ENCODE data around the gene ADCY4.
A peak's percentile ranks its signal among the peaks of the same experiment; 100 is the strongest.

The ADCY4 gene

DNA sequence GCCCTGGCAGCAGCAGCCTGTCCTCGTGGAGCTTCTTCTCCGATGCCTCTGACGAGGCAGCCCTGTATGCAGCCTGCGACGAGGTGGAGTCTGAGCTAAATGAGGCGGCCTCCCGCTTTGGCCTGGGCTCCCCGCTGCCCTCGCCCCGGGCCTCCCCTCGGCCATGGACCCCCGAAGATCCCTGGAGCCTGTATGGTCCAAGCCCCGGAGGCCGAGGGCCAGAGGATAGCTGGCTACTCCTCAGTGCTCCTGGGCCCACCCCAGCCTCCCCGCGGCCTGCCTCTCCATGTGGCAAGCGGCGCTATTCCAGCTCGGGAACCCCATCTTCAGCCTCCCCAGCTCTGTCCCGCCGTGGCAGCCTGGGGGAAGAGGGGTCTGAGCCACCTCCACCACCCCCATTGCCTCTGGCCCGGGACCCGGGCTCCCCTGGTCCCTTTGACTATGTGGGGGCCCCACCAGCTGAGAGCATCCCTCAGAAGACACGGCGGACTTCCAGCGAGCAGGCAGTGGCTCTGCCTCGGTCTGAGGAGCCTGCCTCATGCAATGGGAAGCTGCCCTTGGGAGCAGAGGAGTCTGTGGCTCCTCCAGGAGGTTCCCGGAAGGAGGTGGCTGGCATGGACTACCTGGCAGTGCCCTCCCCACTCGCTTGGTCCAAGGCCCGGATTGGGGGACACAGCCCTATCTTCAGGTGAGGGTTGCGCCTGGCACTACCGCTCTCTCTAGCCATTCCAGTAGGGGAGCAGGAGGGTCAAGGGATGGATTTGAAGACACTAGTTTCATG is 35.2 kb upstream of the ADCY4 start:
- H3K4me1 ChIP-seq (ENCODE audit: insufficient read depth, low read length) = no peaks in the 10 kb centered on the region
- H3K36me3 ChIP-seq (ENCODE audit: insufficient read depth, low read length) = no peaks in the 10 kb centered on the region; the same call in 1 of the 2 replicates
- no peaks in the 10 kb centered on the region for H3K9me3 ChIP-seq (ENCODE audit: control insufficient read depth, insufficient read depth, low read length)
- H3K9ac ChIP-seq (ENCODE audit: low read depth, low read length) = no peak overlapping the region

DNA sequence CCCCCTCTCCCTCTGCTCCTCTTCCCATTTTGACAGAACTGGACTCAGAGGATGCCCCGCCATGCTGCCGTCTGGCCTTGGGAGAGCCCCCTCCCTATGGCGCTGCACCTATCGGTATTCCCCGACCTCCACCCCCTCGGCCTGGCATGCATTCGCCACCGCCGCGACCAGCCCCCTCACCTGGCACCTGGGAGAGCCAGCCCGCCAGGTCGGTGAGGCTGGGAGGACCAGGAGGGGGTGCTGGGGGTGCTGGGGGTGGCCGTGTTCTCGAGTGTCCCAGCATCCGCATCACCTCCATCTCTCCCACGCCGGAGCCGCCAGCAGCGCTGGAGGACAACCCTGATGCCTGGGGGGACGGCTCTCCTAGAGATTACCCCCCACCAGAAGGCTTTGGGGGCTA is 34.6 kb upstream of the ADCY4 start:
- no peaks in the 10 kb centered on the region for H3K9me3 ChIP-seq (ENCODE audit: control insufficient read depth, insufficient read depth, low read length)
- H3K36me3 ChIP-seq (ENCODE audit: insufficient read depth, low read length) = no peaks in the 10 kb centered on the region; the same call in 1 of the 2 replicates
- no peak overlapping the region for H3K9ac ChIP-seq (ENCODE audit: low read depth, low read length)
- no peaks in the 10 kb centered on the region for H3K4me1 ChIP-seq (ENCODE audit: insufficient read depth, low read length)

DNA sequence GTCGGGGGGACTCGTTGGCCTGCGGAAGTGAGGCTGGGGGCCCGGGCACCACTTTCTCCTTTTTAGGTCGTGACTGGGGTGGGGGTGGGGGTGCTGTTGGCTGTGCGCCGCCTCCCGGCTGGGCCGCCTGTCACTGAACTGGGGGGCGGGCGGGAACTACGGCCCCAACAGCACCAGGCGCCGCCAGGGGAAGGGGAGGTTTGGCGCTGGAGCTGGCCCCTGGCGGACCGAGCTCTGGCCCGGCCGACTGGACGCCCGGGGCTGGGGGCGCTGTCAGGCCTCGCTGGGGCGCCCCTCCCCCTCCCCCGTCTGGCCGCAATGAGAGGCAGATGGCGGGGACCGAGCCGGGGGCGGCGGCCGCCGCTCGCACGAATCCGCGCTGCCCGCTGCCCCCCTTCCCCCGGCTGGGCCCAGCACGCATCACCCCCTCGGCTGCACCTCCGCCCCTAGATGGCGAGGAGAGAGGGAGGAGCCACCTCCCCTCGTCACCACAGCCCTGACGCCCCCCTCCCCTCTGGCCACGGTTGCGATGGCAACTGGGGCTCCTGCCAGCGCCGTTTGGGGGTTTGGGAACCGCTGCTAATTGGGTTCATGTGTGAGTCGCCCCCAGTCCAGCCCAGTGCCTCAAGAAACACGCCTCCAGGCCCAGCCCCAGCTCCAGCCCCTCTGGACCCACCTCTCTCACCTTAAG is 33.8 kb upstream of the ADCY4 start:
- H3K9ac ChIP-seq (ENCODE audit: low read depth, low read length) = peak overlapping the region; percentile 92

DNA sequence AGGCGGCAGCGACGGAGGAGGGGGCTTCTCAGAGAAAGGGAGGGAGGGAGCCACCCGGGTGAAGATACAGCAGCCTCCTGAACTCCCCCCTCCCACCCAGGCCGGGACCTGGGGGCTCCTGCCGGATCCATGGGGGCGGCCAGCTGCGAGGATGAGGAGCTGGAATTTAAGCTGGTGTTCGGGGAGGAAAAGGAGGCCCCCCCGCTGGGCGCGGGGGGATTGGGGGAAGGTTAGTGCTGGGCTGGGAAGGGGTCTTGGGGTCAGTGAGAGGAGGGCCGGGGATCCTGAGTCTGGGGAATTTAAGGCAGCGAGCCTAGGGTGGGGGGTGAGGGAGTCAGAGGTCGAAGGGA is 33.3 kb upstream of the ADCY4 start:
- H3K9me3 ChIP-seq (ENCODE audit: control insufficient read depth, insufficient read depth, low read length) = no peaks in the 10 kb centered on the region
- no peaks in the 10 kb centered on the region; the same call in 1 of the 2 replicates for H3K36me3 ChIP-seq (ENCODE audit: insufficient read depth, low read length)
- no peaks in the 10 kb centered on the region for H3K4me1 ChIP-seq (ENCODE audit: insufficient read depth, low read length)
- peak overlapping the region; percentile 92 for H3K9ac ChIP-seq (ENCODE audit: low read depth, low read length)

More for the DNA sequence above, 33.8 kb upstream of the ADCY4 start:
- H3K9me3 ChIP-seq (ENCODE audit: control insufficient read depth, insufficient read depth, low read length) = no peaks in the 10 kb centered on the region
- no peaks in the 10 kb centered on the region for H3K4me1 ChIP-seq (ENCODE audit: insufficient read depth, low read length)
- no peaks in the 10 kb centered on the region; the same call in 1 of the 2 replicates for H3K36me3 ChIP-seq (ENCODE audit: insufficient read depth, low read length)

DNA sequence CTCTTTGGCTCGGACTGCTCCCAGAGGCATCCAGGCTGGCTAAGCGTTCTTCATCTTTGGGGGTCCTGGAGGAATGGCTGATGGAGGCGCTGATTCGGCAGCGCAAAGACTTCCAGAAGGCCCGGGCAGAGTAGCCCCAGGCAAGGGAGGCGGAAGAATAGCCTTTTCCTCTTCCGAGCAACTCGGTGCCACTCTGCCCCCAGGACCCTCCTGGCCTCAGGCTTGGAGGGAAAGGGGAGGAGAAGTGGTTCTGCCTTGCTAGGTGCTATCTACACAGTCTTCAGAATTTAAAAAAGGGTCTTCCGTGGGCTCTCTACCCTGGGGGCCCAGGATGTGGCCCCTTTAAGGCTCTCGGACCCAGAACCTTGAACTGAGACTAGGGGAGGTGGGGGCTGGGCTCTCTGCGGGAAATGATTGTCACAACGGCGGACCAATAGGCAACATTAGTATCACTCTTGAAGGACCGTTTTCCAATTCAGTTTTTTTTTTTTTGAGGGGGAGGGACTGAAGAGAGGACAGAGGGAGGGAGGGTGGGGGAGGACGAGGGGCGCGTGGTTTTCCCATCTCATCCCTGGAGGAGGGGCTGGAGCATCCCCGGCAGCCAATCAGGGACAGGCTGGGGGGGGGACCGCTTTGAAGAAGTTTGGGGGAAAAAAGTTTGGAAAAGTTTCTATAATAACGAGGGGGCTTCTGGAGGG is 32.8 kb upstream of the ADCY4 start, which contains the start of gene NFATC4:
Gene NFATC4, plus strand, starts transcription at position 671 of the 698 bp plus-strand sequence. CDS start 157 bp downstream, outside the sequence.
- Histone ChIP-seq H3K9ac (ENCODE audit: low read depth, low read length) (peak within 1 kb of the TSS; percentile 92), H3K36me3 (ENCODE audit: insufficient read depth, low read length) (no peaks in the 10 kb centered on the region; the same call in 1 of the 2 replicates), H3K9me3 (ENCODE audit: control insufficient read depth, insufficient read depth, low read length) (no peaks in the 10 kb centered on the region), H3K4me1 (ENCODE audit: insufficient read depth, low read length) (no peaks in the 10 kb centered on the region)

DNA sequence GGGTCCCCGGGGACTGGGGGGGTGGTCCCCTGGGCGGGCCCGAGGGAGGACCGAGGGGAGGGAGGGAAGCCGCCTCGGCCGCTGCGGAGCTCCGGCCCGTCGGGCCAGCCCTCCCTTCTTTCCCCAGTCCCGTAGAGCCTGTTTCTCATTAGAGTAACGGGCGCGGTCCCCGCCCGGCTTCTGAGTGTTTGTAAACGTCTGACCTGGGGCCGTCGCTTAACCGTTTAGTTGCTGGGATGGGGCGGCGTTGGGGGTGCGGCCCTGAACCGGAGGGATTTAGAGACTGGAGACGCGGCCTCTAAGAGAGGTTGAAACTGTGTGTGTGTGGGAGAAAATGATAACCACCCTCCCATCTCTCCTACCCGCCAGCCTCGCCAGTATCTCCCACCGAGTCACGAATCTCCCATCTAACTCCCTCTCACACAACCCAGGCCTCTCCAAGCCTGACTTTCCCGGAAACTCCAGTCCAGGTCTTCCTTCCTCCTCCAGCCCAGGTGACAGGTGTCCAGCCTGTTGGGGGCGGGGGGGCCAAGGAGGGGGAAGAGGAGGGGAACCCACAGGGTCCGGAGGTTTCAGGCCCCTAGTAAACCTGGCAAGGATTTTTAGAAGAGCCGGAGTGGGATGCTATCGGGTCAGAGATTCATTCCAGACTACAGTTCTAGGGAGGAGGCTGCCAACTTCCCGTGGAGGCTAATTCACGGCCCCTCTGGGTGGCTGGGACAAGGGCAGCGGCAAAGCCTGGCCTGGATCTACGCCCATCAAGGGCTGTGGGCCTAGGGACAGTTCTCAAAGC is 32.0 kb upstream of the ADCY4 start:
- no peaks in the 10 kb centered on the region for H3K36me3 ChIP-seq (ENCODE audit: insufficient read depth, low read length)
- H3K9me3 ChIP-seq (ENCODE audit: control insufficient read depth, insufficient read depth, low read length) = no peaks in the 10 kb centered on the region
- H3K9ac ChIP-seq (ENCODE audit: low read depth, low read length) = peak overlapping the region; percentile 63
- no peaks in the 10 kb centered on the region for H3K4me1 ChIP-seq (ENCODE audit: insufficient read depth, low read length)

DNA sequence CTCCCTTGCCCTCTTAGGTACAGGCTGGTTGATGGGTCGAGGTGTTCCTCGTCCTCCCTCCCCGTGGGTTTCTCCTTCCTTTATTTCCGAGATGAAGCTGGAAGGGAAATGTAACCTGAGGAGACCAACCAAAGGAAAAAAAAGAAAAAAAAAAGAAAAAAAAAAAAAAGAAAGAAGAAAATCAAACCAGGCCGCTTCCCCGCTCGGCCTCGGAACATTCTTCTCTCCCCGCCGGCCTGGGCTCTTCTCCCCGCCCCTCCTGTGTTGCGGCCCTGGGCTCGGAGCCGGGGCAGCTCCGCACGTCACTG is 31.5 kb upstream of the ADCY4 start:
- Histone ChIP-seq H3K9me3 (ENCODE audit: control insufficient read depth, insufficient read depth, low read length) (no peaks in the 10 kb centered on the region), H3K36me3 (ENCODE audit: insufficient read depth, low read length) (no peaks in the 10 kb centered on the region), H3K4me1 (ENCODE audit: insufficient read depth, low read length) (no peaks in the 10 kb centered on the region), H3K9ac (ENCODE audit: low read depth, low read length) (peak overlapping the region; percentile 63; the same call in 1 of the 2 replicates)

DNA sequence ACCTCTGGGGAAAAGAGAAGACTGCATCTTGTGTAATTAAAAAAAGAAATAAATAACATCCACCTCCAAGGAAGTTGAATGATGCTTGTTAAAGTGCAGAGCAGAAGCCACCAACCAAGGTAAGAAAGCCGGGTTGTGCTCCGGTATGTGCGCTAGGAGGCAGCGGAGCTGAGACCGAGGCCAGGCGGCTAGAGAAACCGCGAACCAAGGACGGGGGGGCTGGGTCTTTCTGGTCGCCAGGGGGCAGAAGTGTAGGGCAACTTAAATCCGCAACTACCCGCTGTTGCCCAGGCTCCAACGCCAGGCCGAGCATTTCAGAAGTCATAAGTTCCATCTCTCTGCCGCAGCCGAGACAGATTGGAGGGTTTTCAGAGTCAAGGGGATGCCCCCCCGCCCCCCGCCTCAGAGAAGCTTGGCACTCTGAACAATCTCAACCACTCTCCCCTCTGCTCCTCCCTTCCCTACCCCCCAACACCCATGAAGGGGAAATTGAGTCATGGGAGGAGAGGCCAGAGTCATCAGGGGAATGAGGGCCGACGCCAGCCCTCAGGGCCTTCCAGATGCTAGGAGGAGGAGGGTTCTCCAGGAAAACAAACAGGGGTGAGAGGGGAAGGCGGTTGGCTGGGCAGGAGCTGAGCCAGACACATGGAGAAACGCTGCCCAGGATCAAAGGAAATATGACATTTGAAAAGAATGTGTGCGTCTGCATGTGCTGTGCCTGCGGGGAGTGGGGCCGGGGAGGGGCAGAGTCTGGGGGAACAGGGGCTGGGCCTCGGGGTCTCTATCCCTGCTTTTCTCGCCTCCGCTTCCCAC is 30.9 kb upstream of the ADCY4 start:
- no peaks in the 10 kb centered on the region for H3K9me3 ChIP-seq (ENCODE audit: control insufficient read depth, insufficient read depth, low read length)
- H3K36me3 ChIP-seq (ENCODE audit: insufficient read depth, low read length) = no peaks in the 10 kb centered on the region
- H3K4me1 ChIP-seq (ENCODE audit: insufficient read depth, low read length) = no peaks in the 10 kb centered on the region
- peak overlapping the region; percentile 63; the same call in 1 of the 2 replicates for H3K9ac ChIP-seq (ENCODE audit: low read depth, low read length)

DNA sequence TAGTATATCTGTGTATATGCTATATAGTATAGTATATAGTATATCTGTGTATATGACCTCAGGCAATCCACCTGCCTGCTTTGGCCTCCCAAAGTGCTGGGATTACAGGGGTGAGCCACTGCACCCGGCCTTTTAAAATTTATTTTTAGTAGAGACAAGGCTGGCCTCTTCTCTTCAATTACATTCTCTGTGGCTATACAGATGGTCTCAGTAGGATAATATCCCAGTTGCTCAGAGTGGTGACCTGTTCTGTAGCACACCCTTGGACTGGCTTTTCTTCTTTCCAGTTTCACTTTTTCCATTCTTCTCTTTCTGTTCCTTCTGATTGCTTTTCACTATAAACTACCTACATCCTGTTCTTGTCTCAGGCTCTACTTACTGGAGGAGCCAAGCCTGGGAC is 30.0 kb upstream of the ADCY4 start:
- Histone ChIP-seq H3K4me1 (ENCODE audit: insufficient read depth, low read length) (no peaks in the 10 kb centered on the region), H3K36me3 (ENCODE audit: insufficient read depth, low read length) (no peaks in the 10 kb centered on the region), H3K9ac (ENCODE audit: low read depth, low read length) (no peak overlapping the region), H3K9me3 (ENCODE audit: control insufficient read depth, insufficient read depth, low read length) (no peaks in the 10 kb centered on the region)

DNA sequence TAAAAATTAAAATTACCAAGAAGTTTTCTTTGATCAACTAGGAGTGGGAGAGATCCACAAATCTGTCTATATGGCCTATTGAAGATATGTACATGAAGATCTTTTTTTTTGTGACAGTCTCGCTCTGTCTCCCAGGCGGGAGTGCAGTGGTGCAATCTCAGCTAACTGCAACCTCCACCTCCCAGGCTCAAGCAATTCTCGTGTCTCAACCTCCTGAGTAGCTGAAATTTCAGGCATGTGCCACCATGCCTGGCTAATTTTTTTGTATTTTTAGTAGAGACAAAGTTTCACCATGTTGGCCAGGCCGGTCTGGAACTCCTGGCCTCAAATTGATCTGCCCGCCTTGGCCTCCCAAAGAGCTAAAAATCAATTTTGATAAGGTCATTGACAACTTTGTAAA is 28.5 kb upstream of the ADCY4 start:
- H3K9ac ChIP-seq (ENCODE audit: low read depth, low read length) = no peak overlapping the region
- H3K9me3 ChIP-seq (ENCODE audit: control insufficient read depth, insufficient read depth, low read length) = no peaks in the 10 kb centered on the region
- no peaks in the 10 kb centered on the region for H3K36me3 ChIP-seq (ENCODE audit: insufficient read depth, low read length)
- H3K4me1 ChIP-seq (ENCODE audit: insufficient read depth, low read length) = no peaks in the 10 kb centered on the region

DNA sequence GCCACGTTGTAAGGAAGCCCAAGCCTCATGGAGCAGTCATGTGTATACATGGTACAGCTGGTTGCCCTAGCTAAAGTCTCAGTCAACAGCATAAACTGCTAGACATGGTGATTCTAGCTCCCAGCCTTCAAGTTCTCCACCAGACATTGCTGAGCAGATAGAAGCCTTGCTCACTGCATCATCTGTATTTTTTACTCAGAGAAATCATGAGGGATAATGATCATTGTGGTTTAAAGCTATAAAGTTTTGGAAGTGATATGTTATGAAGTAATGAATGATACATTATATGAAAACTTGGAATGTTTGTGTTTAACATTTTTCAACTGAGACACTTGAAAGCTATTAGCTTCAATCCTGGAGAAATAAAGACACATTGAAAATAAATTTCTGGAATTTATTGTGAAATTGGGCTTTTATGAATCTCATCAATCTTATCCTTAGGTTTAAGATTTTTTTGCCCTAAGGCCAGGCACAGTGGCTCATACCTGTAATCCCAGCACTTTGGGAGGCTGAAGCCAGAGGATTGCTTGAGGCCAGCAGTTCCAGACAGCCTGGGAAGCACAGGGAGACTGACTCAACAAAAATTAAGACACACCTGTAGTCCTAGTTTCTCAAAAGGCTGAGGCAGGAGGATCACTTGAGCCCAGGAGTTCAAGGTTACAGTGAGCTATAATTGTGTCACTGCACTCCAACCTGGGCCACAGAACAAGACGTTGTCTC is 27.5 kb upstream of the ADCY4 start:
- Histone ChIP-seq H3K9me3 (ENCODE audit: control insufficient read depth, insufficient read depth, low read length) (no peaks in the 10 kb centered on the region), H3K36me3 (ENCODE audit: insufficient read depth, low read length) (no peaks in the 10 kb centered on the region), H3K9ac (ENCODE audit: low read depth, low read length) (no peak overlapping the region), H3K4me1 (ENCODE audit: insufficient read depth, low read length) (no peaks in the 10 kb centered on the region)

DNA sequence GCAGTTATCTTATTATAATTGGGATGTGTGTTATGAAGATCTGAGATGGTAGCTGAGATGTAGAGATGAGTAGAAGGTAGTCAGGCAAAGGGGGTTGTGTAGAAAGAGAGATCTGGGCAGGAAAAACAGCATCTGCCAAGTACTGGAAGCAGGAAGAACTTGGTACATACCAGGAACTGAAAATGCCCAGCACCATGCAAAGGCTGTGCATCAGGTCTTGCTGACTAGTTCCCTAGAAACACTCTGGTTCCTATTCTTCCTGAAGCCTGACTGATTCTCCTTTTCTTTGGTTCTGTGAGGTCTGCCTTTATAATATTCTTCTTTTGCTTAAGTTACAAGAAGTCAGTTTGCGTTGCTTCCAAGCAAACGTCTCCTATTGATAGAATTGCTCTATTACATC is 26.5 kb upstream of the ADCY4 start:
- no peak overlapping the region for H3K9ac ChIP-seq (ENCODE audit: low read depth, low read length)
- H3K9me3 ChIP-seq (ENCODE audit: control insufficient read depth, insufficient read depth, low read length) = no peaks in the 10 kb centered on the region
- no peaks in the 10 kb centered on the region for H3K36me3 ChIP-seq (ENCODE audit: insufficient read depth, low read length)
- H3K4me1 ChIP-seq (ENCODE audit: insufficient read depth, low read length) = no peaks in the 10 kb centered on the region

DNA sequence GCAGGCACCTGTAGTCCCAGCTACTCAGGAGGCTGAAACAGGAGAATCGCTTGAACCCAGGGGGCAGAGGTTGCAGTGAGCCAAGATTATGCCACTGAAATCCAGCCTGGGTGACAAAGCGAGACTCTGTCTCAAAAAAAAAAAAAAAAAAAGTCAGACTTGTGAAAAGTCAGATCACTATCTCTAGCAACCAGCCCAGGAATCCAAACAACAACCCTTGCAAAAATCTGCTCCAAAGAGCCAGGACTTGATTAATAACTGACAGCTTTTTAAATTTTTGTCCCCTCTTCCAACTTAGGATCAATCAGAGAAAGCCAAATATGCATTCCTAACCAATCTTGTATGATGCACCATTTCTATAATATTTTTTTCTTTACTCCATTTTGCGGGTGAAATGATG is 25.4 kb upstream of the ADCY4 start:
- Histone ChIP-seq H3K36me3 (ENCODE audit: insufficient read depth, low read length) (no peaks in the 10 kb centered on the region), H3K9ac (ENCODE audit: low read depth, low read length) (no peak overlapping the region), H3K4me1 (ENCODE audit: insufficient read depth, low read length) (no peaks in the 10 kb centered on the region), H3K9me3 (ENCODE audit: control insufficient read depth, insufficient read depth, low read length) (no peaks in the 10 kb centered on the region)
